K562 (cell line): ENCODE data around the gene ZMIZ1. TPM values are rescaled to one million over a fixed set of nuclear protein-coding genes. Genes with fewer than 3 reads are reported as not detected.

Experiments
- ATAC-seq: fragments of 200-7000 bp; cut with Tn5 transposase; 3 replicates; pipeline ENCODE4 v1.9.1; 2020; ENCODE audit warnings: moderate library complexity
- BruUV-seq: library from RNA; stranded (reverse); fragments of 400-500 nt; replicated peaks from 2 replicates; lab custom pipeline; 2021; lab: Mats Ljungman, UMichigan
- CTCF ChIA-PET: fragments of 300-600 bp; formaldehyde crosslinking; extraction: SDS; loops from one replicate; lab custom pipeline; 2021; ENCODE audit warnings: low intra/inter-chr PET ratio; lab: Yijun Ruan, JAX
- POLR2A ChIA-PET: fragments of 300-600, 350-650 bp; sonication (Branson Sonifier 250); formaldehyde crosslinking; extraction: SDS; loops from one replicate; lab custom pipeline; 2021; ENCODE audit warnings: antibody characterized with exemption, inconsistent platforms; lab: Yijun Ruan, JAX
- DNase-seq, 4 experiments: peaks; one replicate each; pipeline versions ENCODE4 v3.0.0 to v3.0.0-alpha.2; 2011 to 2018; ENCODE audit warnings: low spot score in 3 of 4, mixed read lengths in 3 of 4; ENCODE audit errors: extremely low read depth in 1 of 4
- FAIRE-seq: peaks from 2 replicates; lab custom pipeline; 2011; peaks lifted over from hg19 to GRCh38; lab: Jason Lieb, UNC
- H2AFZ ChIP-seq: 2 replicates; pipeline ENCODE4 v1.6.0; 2011; ENCODE audit warnings: low read depth, low read length, control low read depth, inconsistent platforms
- H3K27ac ChIP-seq: fragments of 200-600 bp; 3 replicates; pipeline ENCODE4 v1.8.0; 2011; ENCODE audit warnings: low read depth, mild to moderate bottlenecking, control low read depth, inconsistent platforms, low read length, moderate library complexity, mixed read lengths; ENCODE audit errors: extremely low read depth
- H3K27me3 ChIP-seq, 2 experiments: fragments of 300-600 bp in 1 of 2; 2 replicates in 1 of 2; 3 replicates in 1 of 2; pipeline versions ENCODE4 v1.6.0 to v1.8.0; 2011; ENCODE audit warnings: inconsistent platforms in 2 of 2, low read length in 2 of 2, mild to moderate bottlenecking in 1 of 2, mixed read lengths in 1 of 2, moderate library complexity in 1 of 2; ENCODE audit not compliant: control insufficient read depth in 2 of 2, insufficient read depth in 2 of 2
- H3K36me3 ChIP-seq: fragments of 300-600 bp; 3 replicates; pipeline ENCODE4 v1.8.0; 2011; ENCODE audit warnings: mild to moderate bottlenecking, low read length, inconsistent platforms; ENCODE audit not compliant: control insufficient read depth, insufficient read depth
- H3K4me1 ChIP-seq, 2 experiments: fragments of 200-600 bp in 1 of 2; replicated peaks in 1 of 2; 2 replicates in 1 of 2; 3 replicates in 1 of 2; pipeline versions ENCODE4 v1.5.1 to v1.8.0; 2011; ENCODE audit warnings: inconsistent platforms in 2 of 2, low read length in 2 of 2, mild to moderate bottlenecking in 1 of 2, mixed read lengths in 1 of 2, moderate library complexity in 1 of 2; ENCODE audit not compliant: control insufficient read depth in 2 of 2, insufficient read depth in 2 of 2
- H3K4me2 ChIP-seq: 2 replicates; pipeline ENCODE4 v1.6.1; 2011; ENCODE audit warnings: low read length, control low read depth, inconsistent platforms, mixed read lengths; ENCODE audit not compliant: insufficient read depth
- H3K4me3 ChIP-seq: fragments of 200-600 bp; sonication (generic), shearing (Covaris generic); 2 replicates; pipeline ENCODE4 v1.5.1; 2016; ENCODE audit warnings: control low read depth, inconsistent platforms
- H3K79me2 ChIP-seq: fragments of 200-600 bp; 3 replicates; pipeline ENCODE4 v1.8.0; 2011; ENCODE audit warnings: low read length, inconsistent platforms; ENCODE audit not compliant: control insufficient read depth, insufficient read depth
- H3K9ac ChIP-seq, 2 experiments: 2 replicates each; pipeline versions ENCODE4 v1.6.0 to v1.6.1; 2011; ENCODE audit warnings: low read depth in 2 of 2, low read length in 2 of 2, control low read depth in 1 of 2, inconsistent platforms in 1 of 2, mild to moderate bottlenecking in 1 of 2, mixed read lengths in 1 of 2; ENCODE audit not compliant: insufficient read depth in 1 of 2
- H3K9me1 ChIP-seq: one replicate; pipeline ENCODE4 v1.6.0; 2011; ENCODE audit warnings: inconsistent platforms, mild to moderate bottlenecking, low read length, moderate library complexity; ENCODE audit not compliant: control insufficient read depth, insufficient read depth
- H3K9me3 ChIP-seq: replicated peaks from 2 replicates; pipeline ENCODE4 v1.5.1; 2011; ENCODE audit warnings: low read depth, low read length, inconsistent platforms; ENCODE audit not compliant: control insufficient read depth, insufficient read depth
- H4K20me1 ChIP-seq: replicated peaks from 2 replicates; pipeline ENCODE4 v1.6.1; 2011; ENCODE audit warnings: low read length, inconsistent platforms, mixed read lengths; ENCODE audit not compliant: control insufficient read depth, insufficient read depth
- CCNT2 ChIP-seq: IDR thresholded peaks from 2 replicates; pipeline ENCODE4 v1.6.1; 2011; ENCODE audit warnings: borderline replicate concordance, low read depth, mild to moderate bottlenecking, moderate library complexity, mixed read lengths, low read length; ENCODE audit not compliant: insufficient read length; ENCODE audit errors: extremely low read depth
- DPF2 ChIP-seq: fragments of 450-650 bp; IDR thresholded peaks from 2 replicates; pipeline ENCODE4 v1.6.1; 2016
- HDAC2 ChIP-seq: fragments of 450-650 bp; IDR thresholded peaks from 2 replicates; pipeline ENCODE4 v1.6.1; 2016; ENCODE audit warnings: mild to moderate bottlenecking
- ILF3 ChIP-seq: fragments of 450-650 bp; IDR thresholded peaks from 2 replicates; pipeline ENCODE4 v1.6.1; 2018; ENCODE audit warnings: antibody characterized with exemption, mild to moderate bottlenecking, moderate library complexity, borderline replicate concordance
- MEIS2 ChIP-seq: fragments of 450-650 bp; IDR thresholded peaks from 2 replicates; pipeline ENCODE4 v1.6.1; 2014; ENCODE audit warnings: mild to moderate bottlenecking; ENCODE audit not compliant: partially characterized antibody
- MYC ChIP-seq, 2 experiments: fragments of 250-450 bp in 1 of 2; sonication (Bioruptor Pico) in 1 of 2; IDR thresholded peaks; 2 replicates each; pipeline versions ENCODE4 v1.5.1 to v1.6.1; 2012 to 2021; ENCODE audit warnings: low read depth in 2 of 2, borderline replicate concordance in 1 of 2, improper control_type of control experiment in 1 of 2, low read length in 1 of 2, mild to moderate bottlenecking in 1 of 2, moderate library complexity in 1 of 2
- NCOA1 ChIP-seq: fragments of 450-650 bp; IDR thresholded peaks from 2 replicates; pipeline ENCODE4 v1.6.1; 2016; ENCODE audit warnings: low read depth
- SMARCA4 ChIP-seq: fragments of 450-650 bp; IDR thresholded peaks from 2 replicates; pipeline ENCODE4 v1.6.1; 2016
- SREBF2 ChIP-seq: sonication (generic); formaldehyde crosslinking; IDR thresholded peaks from 2 replicates; pipeline ENCODE4 v1.4.0; 2020; ENCODE audit warnings: mild to moderate bottlenecking, missing genetic modification reagents
- TEAD4 ChIP-seq, 2 experiments: sonication (generic) in 1 of 2; formaldehyde crosslinking in 1 of 2; IDR thresholded peaks; 2 replicates each; pipeline versions ENCODE4 v1.6.1 to v1.8.0; 2012 to 2022; ENCODE audit warnings: borderline replicate concordance in 1 of 2, inconsistent platforms in 1 of 2, low read length in 1 of 2, mild to moderate bottlenecking in 1 of 2, missing genetic modification reagents in 1 of 2
- VEZF1 ChIP-seq: fragments of 200-800 bp; sonication (Bioruptor generic); IDR thresholded peaks from 2 replicates; pipeline ENCODE4 v1.6.1; 2017; ENCODE audit warnings: missing genetic modification characterization, missing compliant biosample characterization
- ZFP36 ChIP-seq: fragments of 150-350 bp; IDR thresholded peaks from 2 replicates; pipeline ENCODE4 v1.6.1; 2018; ENCODE audit warnings: low read length, low read depth; ENCODE audit not compliant: partially characterized antibody
- ZMIZ1 ChIP-seq, 2 experiments: fragments of 150-350 bp in 1 of 2; IDR thresholded peaks; 2 replicates each; pipeline ENCODE4 v1.6.1; 2012 to 2016; ENCODE audit warnings: low read depth in 2 of 2, low read length in 2 of 2, mild to moderate bottlenecking in 1 of 2, moderate library complexity in 1 of 2
- ZNF143 ChIP-seq: sonication (generic); formaldehyde crosslinking; IDR thresholded peaks from 2 replicates; pipeline ENCODE4 v1.9.0; 2022; ENCODE audit warnings: mild to moderate bottlenecking, missing genetic modification reagents
- ZNF696 ChIP-seq: fragments of 250-450 bp; sonication (Bioruptor Pico); conservative IDR thresholded peaks from 2 replicates; pipeline ENCODE4 v1.4.0; 2020; ENCODE audit warnings: mild to moderate bottlenecking, moderate library complexity
- WGBS: fragments of 100-300 bp; shearing (Covaris generic); methylation state at CpG from one replicate; pipeline ENCODE4 v1.1.6; 2016; ENCODE audit warnings: low coverage, mixed read lengths; ENCODE audit not compliant: insufficient coverage; ENCODE audit errors: missing lambda C conversion rate; 5-methylcytosine and 5-hydroxymethylcytosine counted together
- in situ Hi-C: fragments of 300-500 bp; cut with MboI; formaldehyde crosslinking; loops from 4 replicates; pipeline ENCODE4 v1.15.0; 2018; ENCODE audit warnings: inconsistent platforms, mixed read lengths
- intact Hi-C: fragments of 100-400 bp; cut with micrococcal nuclease; formaldehyde crosslinking; loops from 2 replicates; pipeline ENCODE4 v1.14.2; 2022
- polyA plus RNA-seq, 8 experiments: library from polyadenylated mRNA; depleted of rRNA in 4 of 8; stranded (reverse) in 5 of 8; unstranded in 3 of 8; fragments of >200 nt; fragmentation: Nextera tagmentation in 2 of 8; fragmentation: Illumina TruSeq in 1 of 8; extraction: Ambion mirVana in 2 of 8; extraction: Trizol in 1 of 8; gene quantifications; 2 replicates each; pipeline versions ENCODE4 v1.2.1 to v1.2.3, GENCODE V29; 2011 to 2014; ENCODE audit warnings: inconsistent platforms in 1 of 8, missing spikeins in 1 of 8
- total RNA-seq, 7 experiments: library from RNA; depleted of rRNA in 6 of 7; stranded (reverse); fragments of >200 nt in 6 of 7; fragmentation: Illumina TruSeq in 2 of 7; extraction: Trizol in 2 of 7; gene quantifications; 2 replicates each; pipeline versions ENCODE4 v1.2.1 to v1.2.3, GENCODE V29; 2011 to 2021; ENCODE audit warnings: low replicate concordance in 1 of 7

Gene ZMIZ1
- total and polyA plus RNA-seq, 9 of the 15 experiments (the other 6 are each of a cell fraction or from before 2014, with no cell fraction given) = 1.0 to 37.3 (median 4.3) TPM

GRCh38 chr10:79058899-79059841, 9.6 kb upstream of the ZMIZ1 start:
- Histone ChIP-seq H4K20me1 (no peaks in the 10 kb centered on the region), H3K9me1 (no peaks in the 10 kb centered on the region), H3K36me3 (no peaks in the 10 kb centered on the region), H3K27me3 (peaks cover 0 to 27% of the 10 kb centered on the region in 2 experiments; a peak in 3 of 5 replicates), H2AFZ (no peak overlapping the region), H3K9ac (no peak overlapping the region), H3K4me3 (no peak overlapping the region), H3K4me2 (no peak overlapping the region), H3K27ac (no peak overlapping the region), H3K79me2 (no peaks in the 10 kb centered on the region), H3K4me1 (peaks cover 6 to 8% of the 10 kb centered on the region in 2 experiments; a peak in 4 of 5 replicates), H3K9me3 (no peaks in the 10 kb centered on the region)
- CTCF ChIA-PET = interaction anchor here (0.7 kb wide), 1 partner anchor 62 kb away, joined by 3 read pairs; no protein-coding TSS in a partner anchor
- in situ Hi-C loops (no loop called here), intact Hi-C loops (no loop called here)
- ATAC-seq (peak; percentile 50), FAIRE-seq (no peak), DNase-seq (peak in 1 of 4 experiments; percentile 55)
- no TSS peak for BruUV-seq
- POLR2A ChIA-PET = interaction anchor here (0.5 to 1.4 kb wide), 5 partner anchors 12 to 266 kb away, joined by 3 to 4 read pairs (median 4); no protein-coding TSS in a partner anchor
- 5% methylated on average over 10 of the region's 10 CpGs for WGBS
- 0 out of 4 replicates have a peak, but pooled peaks of 1 of the 2 experiments have one; percentile 26 for TF ChIP-seq ZMIZ1 (IDR thresholded peaks at IDR 0.05; ENCODE audit: low read depth in 2 of 2, low read length in 2 of 2)
- TF ChIP-seq SMARCA4 = peak; percentile 36; the same call in 1 of the 2 replicates
- TF ChIP-seq MYC (IDR thresholded peaks at IDR 0.05; ENCODE audit: low read depth, low read length) = peak; percentile 50; the same call in 1 of the 2 replicates
- no peak for TF ChIP-seq MYC (CRISPR knock-in tag; IDR thresholded peaks at IDR 0.05; ENCODE audit: borderline replicate concordance, low read depth)
- peak; percentile 58; the same call in 1 of the 2 replicates for TF ChIP-seq HDAC2
- TF ChIP-seq TEAD4 (IDR thresholded peaks at IDR 0.05; ENCODE audit: low read length) = peak; percentile 68
- TF ChIP-seq TEAD4 (CRISPR knock-in tag; IDR thresholded peaks at IDR 0.05; ENCODE audit: borderline replicate concordance) = no peak
- no peak for TF ChIP-seq ILF3
- TF ChIP-seq CCNT2 = peak; percentile 25
- no peak for TF ChIP-seq ZNF143
- TF ChIP-seq ZFP36 = peak; percentile 52
- peak; percentile 46; the same call in 1 of the 2 replicates for TF ChIP-seq SREBF2
- TF ChIP-seq DPF2 = peak; percentile 59; the same call in 1 of the 2 replicates
- no peak for TF ChIP-seq ZNF696
- no peak for TF ChIP-seq NCOA1
- TF ChIP-seq MEIS2 = peak; percentile 19
- peak; percentile 63; the same call in 1 of the 2 replicates for TF ChIP-seq VEZF1 (CRISPR knock-in tag)
